Testis (tissue), 2 donors: ENCODE measurements around the gene DACT2.

Source experiments
- CTCF ChIP-seq, 3 experiments: fragments of 450-650 bp in 2 of 3; fragments of 200-600 bp in 1 of 3; sonication (generic) in 1 of 3; IDR thresholded peaks; one replicate each; pipeline ENCODE4 v1.5.1; 2016 to 2019; ENCODE audit warnings: antibody characterized with exemption in 3 of 3, mild to moderate bottlenecking in 2 of 3, moderate library complexity in 1 of 3
- POLR2A ChIP-seq: fragments of 450-650 bp; IDR thresholded peaks from one replicate; pipeline ENCODE4 v1.6.1; 2017; ENCODE audit warnings: antibody characterized with exemption, mild to moderate bottlenecking, moderate library complexity

- TF ChIP-seq CTCF (IDR thresholded peaks at IDR 0.05) (no peak), POLR2A (no peak)
Measured at GRCh38 chr6:168284187-168284586, 35.4 kb downstream of the DACT2 start.
